ENCODE measurements around the gene SLC25A51.

The SLC25A51 gene

DNA sequence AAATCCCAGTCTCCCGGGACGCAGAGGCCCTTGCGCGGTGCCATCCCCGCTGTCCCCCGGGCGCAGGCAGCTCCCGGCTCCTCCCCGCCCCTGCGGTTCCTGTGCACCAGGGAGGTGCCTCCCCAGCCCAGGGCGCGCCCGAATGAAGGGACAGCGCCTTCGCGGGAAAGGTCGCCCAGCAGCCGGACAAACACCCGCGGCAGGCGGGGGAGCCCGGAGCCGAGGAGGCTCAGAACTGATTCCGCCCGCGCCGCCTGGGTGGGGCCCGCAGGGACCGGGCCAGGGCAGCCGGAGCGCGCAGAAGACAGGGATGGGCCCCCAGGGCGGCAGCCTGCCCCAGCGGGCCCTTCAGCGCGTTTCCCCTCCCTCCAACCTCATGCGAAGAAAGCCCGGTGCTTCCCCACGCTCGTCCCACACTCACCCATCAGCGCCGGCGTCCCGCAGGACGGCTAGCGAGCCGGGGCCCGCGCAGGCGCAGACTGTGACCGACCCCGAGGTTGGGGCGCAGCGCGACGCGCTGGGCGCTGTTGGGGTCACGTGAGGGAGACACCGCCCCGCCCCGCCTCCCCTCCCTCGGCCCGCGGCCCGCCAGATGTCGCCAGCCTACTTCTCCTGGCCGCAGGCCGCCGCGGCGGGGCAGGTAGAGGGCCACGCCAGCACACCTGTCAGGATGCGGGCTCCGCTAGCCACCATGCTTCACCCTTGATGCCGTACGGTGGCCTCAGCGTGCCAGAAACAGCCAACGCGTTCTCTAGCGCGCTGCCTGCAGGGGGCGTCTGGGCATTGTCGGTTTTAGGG, at the start of gene SLC25A51 (continued):
- peak; percentile 67; the same call in 1 of the 2 replicates for TF ChIP-seq ZNF391 (tag by site-specific recombination; IDR thresholded peaks at IDR 0.05; ENCODE audit: borderline replicate concordance, low read depth)
- no peak for TF ChIP-seq REPIN1 (tag by site-specific recombination; IDR thresholded peaks at IDR 0.05; ENCODE audit: low read depth)
- TF ChIP-seq, protein P1, sequence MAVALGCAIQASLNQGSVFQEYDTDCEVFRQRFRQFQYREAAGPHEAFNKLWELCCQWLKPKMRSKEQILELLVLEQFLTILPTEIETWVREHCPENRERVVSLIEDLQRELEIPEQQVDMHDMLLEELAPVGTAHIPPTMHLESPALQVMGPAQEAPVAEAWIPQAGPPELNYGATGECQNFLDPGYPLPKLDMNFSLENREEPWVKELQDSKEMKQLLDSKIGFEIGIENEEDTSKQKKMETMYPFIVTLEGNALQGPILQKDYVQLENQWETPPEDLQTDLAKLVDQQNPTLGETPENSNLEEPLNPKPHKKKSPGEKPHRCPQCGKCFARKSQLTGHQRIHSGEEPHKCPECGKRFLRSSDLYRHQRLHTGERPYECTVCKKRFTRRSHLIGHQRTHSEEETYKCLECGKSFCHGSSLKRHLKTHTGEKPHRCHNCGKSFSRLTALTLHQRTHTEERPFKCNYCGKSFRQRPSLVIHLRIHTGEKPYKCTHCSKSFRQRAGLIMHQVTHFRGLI (tag by site-specific recombination; IDR thresholded peaks at IDR 0.05), result peak; percentile 85; the same call in 1 of the 2 replicates
- TF ChIP-seq, protein P2, sequence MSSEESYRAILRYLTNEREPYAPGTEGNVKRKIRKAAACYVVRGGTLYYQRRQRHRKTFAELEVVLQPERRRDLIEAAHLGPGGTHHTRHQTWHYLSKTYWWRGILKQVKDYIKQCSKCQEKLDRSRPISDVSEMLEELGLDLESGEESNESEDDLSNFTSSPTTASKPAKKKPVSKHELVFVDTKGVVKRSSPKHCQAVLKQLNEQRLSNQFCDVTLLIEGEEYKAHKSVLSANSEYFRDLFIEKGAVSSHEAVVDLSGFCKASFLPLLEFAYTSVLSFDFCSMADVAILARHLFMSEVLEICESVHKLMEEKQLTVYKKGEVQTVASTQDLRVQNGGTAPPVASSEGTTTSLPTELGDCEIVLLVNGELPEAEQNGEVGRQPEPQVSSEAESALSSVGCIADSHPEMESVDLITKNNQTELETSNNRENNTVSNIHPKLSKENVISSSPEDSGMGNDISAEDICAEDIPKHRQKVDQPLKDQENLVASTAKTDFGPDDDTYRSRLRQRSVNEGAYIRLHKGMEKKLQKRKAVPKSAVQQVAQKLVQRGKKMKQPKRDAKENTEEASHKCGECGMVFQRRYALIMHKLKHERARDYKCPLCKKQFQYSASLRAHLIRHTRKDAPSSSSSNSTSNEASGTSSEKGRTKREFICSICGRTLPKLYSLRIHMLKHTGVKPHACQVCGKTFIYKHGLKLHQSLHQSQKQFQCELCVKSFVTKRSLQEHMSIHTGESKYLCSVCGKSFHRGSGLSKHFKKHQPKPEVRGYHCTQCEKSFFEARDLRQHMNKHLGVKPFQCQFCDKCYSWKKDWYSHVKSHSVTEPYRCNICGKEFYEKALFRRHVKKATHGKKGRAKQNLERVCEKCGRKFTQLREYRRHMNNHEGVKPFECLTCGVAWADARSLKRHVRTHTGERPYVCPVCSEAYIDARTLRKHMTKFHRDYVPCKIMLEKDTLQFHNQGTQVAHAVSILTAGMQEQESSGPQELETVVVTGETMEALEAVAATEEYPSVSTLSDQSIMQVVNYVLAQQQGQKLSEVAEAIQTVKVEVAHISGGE (tag by site-specific recombination; conservative IDR thresholded peaks at IDR 0.05; ENCODE audit: low read depth), result peak; percentile 80
- TF ChIP-seq ZBTB20 (tag by site-specific recombination; IDR thresholded peaks at IDR 0.05), result peak; percentile 92
- peak; percentile 17; the same call in 1 of the 2 replicates for TF ChIP-seq ZNF785 (tag by site-specific recombination; IDR thresholded peaks at IDR 0.05)
- TF ChIP-seq KLF10 (tag by site-specific recombination; IDR thresholded peaks at IDR 0.05), result peak; percentile 62; the same call in 1 of the 2 replicates
- TF ChIP-seq, protein P3, sequence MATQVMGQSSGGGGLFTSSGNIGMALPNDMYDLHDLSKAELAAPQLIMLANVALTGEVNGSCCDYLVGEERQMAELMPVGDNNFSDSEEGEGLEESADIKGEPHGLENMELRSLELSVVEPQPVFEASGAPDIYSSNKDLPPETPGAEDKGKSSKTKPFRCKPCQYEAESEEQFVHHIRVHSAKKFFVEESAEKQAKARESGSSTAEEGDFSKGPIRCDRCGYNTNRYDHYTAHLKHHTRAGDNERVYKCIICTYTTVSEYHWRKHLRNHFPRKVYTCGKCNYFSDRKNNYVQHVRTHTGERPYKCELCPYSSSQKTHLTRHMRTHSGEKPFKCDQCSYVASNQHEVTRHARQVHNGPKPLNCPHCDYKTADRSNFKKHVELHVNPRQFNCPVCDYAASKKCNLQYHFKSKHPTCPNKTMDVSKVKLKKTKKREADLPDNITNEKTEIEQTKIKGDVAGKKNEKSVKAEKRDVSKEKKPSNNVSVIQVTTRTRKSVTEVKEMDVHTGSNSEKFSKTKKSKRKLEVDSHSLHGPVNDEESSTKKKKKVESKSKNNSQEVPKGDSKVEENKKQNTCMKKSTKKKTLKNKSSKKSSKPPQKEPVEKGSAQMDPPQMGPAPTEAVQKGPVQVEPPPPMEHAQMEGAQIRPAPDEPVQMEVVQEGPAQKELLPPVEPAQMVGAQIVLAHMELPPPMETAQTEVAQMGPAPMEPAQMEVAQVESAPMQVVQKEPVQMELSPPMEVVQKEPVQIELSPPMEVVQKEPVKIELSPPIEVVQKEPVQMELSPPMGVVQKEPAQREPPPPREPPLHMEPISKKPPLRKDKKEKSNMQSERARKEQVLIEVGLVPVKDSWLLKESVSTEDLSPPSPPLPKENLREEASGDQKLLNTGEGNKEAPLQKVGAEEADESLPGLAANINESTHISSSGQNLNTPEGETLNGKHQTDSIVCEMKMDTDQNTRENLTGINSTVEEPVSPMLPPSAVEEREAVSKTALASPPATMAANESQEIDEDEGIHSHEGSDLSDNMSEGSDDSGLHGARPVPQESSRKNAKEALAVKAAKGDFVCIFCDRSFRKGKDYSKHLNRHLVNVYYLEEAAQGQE (tag by site-specific recombination; IDR thresholded peaks at IDR 0.05), result peak; percentile 75
- TF ChIP-seq, protein P4, sequence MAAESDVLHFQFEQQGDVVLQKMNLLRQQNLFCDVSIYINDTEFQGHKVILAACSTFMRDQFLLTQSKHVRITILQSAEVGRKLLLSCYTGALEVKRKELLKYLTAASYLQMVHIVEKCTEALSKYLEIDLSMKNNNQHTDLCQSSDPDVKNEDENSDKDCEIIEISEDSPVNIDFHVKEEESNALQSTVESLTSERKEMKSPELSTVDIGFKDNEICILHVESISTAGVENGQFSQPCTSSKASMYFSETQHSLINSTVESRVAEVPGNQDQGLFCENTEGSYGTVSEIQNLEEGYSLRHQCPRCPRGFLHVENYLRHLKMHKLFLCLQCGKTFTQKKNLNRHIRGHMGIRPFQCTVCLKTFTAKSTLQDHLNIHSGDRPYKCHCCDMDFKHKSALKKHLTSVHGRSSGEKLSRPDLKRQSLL (tag by site-specific recombination; IDR thresholded peaks at IDR 0.05), result no peak
- TF ChIP-seq, protein P5, sequence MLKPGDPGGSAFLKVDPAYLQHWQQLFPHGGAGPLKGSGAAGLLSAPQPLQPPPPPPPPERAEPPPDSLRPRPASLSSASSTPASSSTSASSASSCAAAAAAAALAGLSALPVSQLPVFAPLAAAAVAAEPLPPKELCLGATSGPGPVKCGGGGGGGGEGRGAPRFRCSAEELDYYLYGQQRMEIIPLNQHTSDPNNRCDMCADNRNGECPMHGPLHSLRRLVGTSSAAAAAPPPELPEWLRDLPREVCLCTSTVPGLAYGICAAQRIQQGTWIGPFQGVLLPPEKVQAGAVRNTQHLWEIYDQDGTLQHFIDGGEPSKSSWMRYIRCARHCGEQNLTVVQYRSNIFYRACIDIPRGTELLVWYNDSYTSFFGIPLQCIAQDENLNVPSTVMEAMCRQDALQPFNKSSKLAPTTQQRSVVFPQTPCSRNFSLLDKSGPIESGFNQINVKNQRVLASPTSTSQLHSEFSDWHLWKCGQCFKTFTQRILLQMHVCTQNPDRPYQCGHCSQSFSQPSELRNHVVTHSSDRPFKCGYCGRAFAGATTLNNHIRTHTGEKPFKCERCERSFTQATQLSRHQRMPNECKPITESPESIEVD (tag by site-specific recombination; IDR thresholded peaks at IDR 0.05), result no peak
- TF ChIP-seq TRIM28 (IDR thresholded peaks at IDR 0.05; ENCODE audit: borderline replicate concordance, low read length), result 0 out of 2 replicates have a peak, but pooled peaks have one; percentile 62
- TF ChIP-seq SP2 (tag by site-specific recombination; IDR thresholded peaks at IDR 0.05), result peak; percentile 44
- 0 out of 2 replicates have a peak, but pooled peaks have one; percentile 82 for TF ChIP-seq ZBTB48 (tag by site-specific recombination; IDR thresholded peaks at IDR 0.05)
- no peak for TF ChIP-seq ZNF677 (tag by site-specific recombination; IDR thresholded peaks at IDR 0.05)
- peak; percentile 95 for TF ChIP-seq ZNF341 (tag by site-specific recombination; IDR thresholded peaks at IDR 0.05; ENCODE audit: low read depth)
- TF ChIP-seq MEIS1 (CRISPR knock-in tag; IDR thresholded peaks at IDR 0.05; ENCODE audit: borderline replicate concordance), result no peak
- TF ChIP-seq, protein P6, sequence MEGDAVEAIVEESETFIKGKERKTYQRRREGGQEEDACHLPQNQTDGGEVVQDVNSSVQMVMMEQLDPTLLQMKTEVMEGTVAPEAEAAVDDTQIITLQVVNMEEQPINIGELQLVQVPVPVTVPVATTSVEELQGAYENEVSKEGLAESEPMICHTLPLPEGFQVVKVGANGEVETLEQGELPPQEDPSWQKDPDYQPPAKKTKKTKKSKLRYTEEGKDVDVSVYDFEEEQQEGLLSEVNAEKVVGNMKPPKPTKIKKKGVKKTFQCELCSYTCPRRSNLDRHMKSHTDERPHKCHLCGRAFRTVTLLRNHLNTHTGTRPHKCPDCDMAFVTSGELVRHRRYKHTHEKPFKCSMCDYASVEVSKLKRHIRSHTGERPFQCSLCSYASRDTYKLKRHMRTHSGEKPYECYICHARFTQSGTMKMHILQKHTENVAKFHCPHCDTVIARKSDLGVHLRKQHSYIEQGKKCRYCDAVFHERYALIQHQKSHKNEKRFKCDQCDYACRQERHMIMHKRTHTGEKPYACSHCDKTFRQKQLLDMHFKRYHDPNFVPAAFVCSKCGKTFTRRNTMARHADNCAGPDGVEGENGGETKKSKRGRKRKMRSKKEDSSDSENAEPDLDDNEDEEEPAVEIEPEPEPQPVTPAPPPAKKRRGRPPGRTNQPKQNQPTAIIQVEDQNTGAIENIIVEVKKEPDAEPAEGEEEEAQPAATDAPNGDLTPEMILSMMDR (tag by site-specific recombination; IDR thresholded peaks at IDR 0.05), result peak; percentile 99
- TF ChIP-seq ZNF324 (tag by site-specific recombination; IDR thresholded peaks at IDR 0.05), result peak; percentile 83; the same call in 1 of the 2 replicates
- peak; percentile 82; the same call in 1 of the 2 replicates for TF ChIP-seq ZNF660 (tag by site-specific recombination; IDR thresholded peaks at IDR 0.05)
- TF ChIP-seq ZNF561 (tag by site-specific recombination; IDR thresholded peaks at IDR 0.05; ENCODE audit: borderline replicate concordance), result peak; percentile 75
- no peak for TF ChIP-seq ZFP3 (tag by site-specific recombination; IDR thresholded peaks at IDR 0.05; ENCODE audit: low read depth)
- no peak for TF ChIP-seq ZNF175 (tag by site-specific recombination; IDR thresholded peaks at IDR 0.05)
- TF ChIP-seq ZNF174 (tag by site-specific recombination; IDR thresholded peaks at IDR 0.05), result no peak
- TF ChIP-seq BCL11A (tag by site-specific recombination; IDR thresholded peaks at IDR 0.05; ENCODE audit: low read depth), result peak; percentile 33; the same call in 1 of the 2 replicates
